GM23338 (cell line): ENCODE results near the gene GABBR1. TPM values are rescaled to one million over a fixed set of nuclear protein-coding genes. Genes with fewer than 3 reads are reported as not detected.

Experiments
- ATAC-seq: fragments of 200-7000 bp; cut with Tn5 transposase; 3 replicates; pipeline ENCODE4 v1.9.1; 2020
- DNase-seq: peaks from one replicate; pipeline ENCODE4 v3.0.0-alpha.2; 2015; ENCODE audit warnings: low spot score
- H2AFZ ChIP-seq: fragments of 200-600 bp; sonication (generic); 2 replicates; pipeline ENCODE4 v1.8.0; 2016; ENCODE audit warnings: antibody characterized with exemption, mild to moderate bottlenecking, moderate library complexity
- H3F3A ChIP-seq: fragments of 200-600 bp; sonication (generic); replicated peaks from 2 replicates; pipeline ENCODE4 v1.8.0; 2017; ENCODE audit warnings: antibody characterized with exemption, mixed run types, low read depth
- H3K27ac ChIP-seq: fragments of 200-600 bp; sonication (generic); 2 replicates; pipeline ENCODE4 v1.6.1; 2016; ENCODE audit warnings: low read depth
- H3K27me3 ChIP-seq: fragments of 200-600 bp; sonication (generic); 2 replicates; pipeline ENCODE4 v1.8.0; 2016; ENCODE audit warnings: mild to moderate bottlenecking, mixed run types, moderate library complexity; ENCODE audit not compliant: insufficient read depth
- H3K36me3 ChIP-seq: fragments of 200-600 bp; sonication (generic); 2 replicates; pipeline ENCODE4 v1.8.0; 2016; ENCODE audit warnings: mild to moderate bottlenecking; ENCODE audit not compliant: insufficient read depth
- H3K4me1 ChIP-seq: fragments of 200-600 bp; sonication (generic); 2 replicates; pipeline ENCODE4 v1.8.0; 2016; ENCODE audit warnings: mild to moderate bottlenecking, moderate library complexity; ENCODE audit not compliant: insufficient read depth
- H3K4me2 ChIP-seq: fragments of 200-600 bp; sonication (generic); 2 replicates; pipeline ENCODE4 v1.7.1; 2017; ENCODE audit warnings: mixed run types
- H3K4me3 ChIP-seq: fragments of 200-600 bp; sonication (generic); 2 replicates; pipeline ENCODE4 v1.6.1; 2016; ENCODE audit warnings: mixed run types
- H3K79me2 ChIP-seq: fragments of 200-600 bp; sonication (generic); replicated peaks from 2 replicates; pipeline ENCODE4 v1.8.0; 2017; ENCODE audit warnings: mild to moderate bottlenecking; ENCODE audit not compliant: insufficient read depth
- H3K9me2 ChIP-seq: fragments of 200-600 bp; sonication (generic); 2 replicates; pipeline ENCODE4 v1.8.0; 2017; ENCODE audit not compliant: insufficient read depth
- H4K20me1 ChIP-seq: fragments of 200-600 bp; sonication (generic); replicated peaks from 2 replicates; pipeline ENCODE4 v1.8.0; 2017; ENCODE audit warnings: mild to moderate bottlenecking; ENCODE audit not compliant: insufficient read depth
- H3K27ac Mint-ChIP-seq: 2 replicates; pipeline ENCODE4 v1.8.0; 2020; ENCODE audit warnings: inconsistent platforms, mild to moderate bottlenecking, moderate library complexity, mixed read lengths
- H3K27me3 Mint-ChIP-seq: 3 replicates; pipeline ENCODE4 v1.8.0; 2022; ENCODE audit warnings: low read depth, mild to moderate bottlenecking, moderate library complexity, mixed read lengths, inconsistent platforms; ENCODE audit not compliant: insufficient read depth, poor library complexity
- H3K36me3 Mint-ChIP-seq: 3 replicates; pipeline ENCODE4 v1.8.0; 2021; ENCODE audit warnings: low read depth, mild to moderate bottlenecking, inconsistent platforms, moderate library complexity, mixed read lengths
- H3K4me1 Mint-ChIP-seq: 3 replicates; pipeline ENCODE4 v1.8.0; 2020; ENCODE audit warnings: mild to moderate bottlenecking, inconsistent platforms, mixed read lengths
- H3K4me3 Mint-ChIP-seq: 3 replicates; pipeline ENCODE4 v1.8.0; 2021; ENCODE audit warnings: moderate library complexity, mild to moderate bottlenecking, inconsistent platforms, mixed read lengths
- H3K9me3 Mint-ChIP-seq: 3 replicates; pipeline ENCODE4 v1.8.0; 2020; ENCODE audit warnings: moderate library complexity, mild to moderate bottlenecking, inconsistent platforms, mixed read lengths
- CREB1 ChIP-seq: fragments of 250-450 bp; sonication (Bioruptor Pico); IDR thresholded peaks from 2 replicates; pipeline ENCODE4 v1.5.0; 2020; ENCODE audit warnings: low read depth, mild to moderate bottlenecking, moderate library complexity
- CTCF ChIP-seq, 2 experiments: fragments of 200-600 bp in 1 of 2; sonication (generic) in 1 of 2; conservative IDR thresholded peaks; 2 replicates each; pipeline versions ENCODE4 v1.5.1 to v1.6.1; 2016 to 2017; ENCODE audit warnings: antibody characterized with exemption in 2 of 2, low read depth in 2 of 2, mild to moderate bottlenecking in 2 of 2, moderate library complexity in 1 of 2
- ETS1 ChIP-seq: IDR thresholded peaks from 2 replicates; pipeline ENCODE4 v1.6.1; 2016; ENCODE audit warnings: antibody characterized with exemption
- EZH2 ChIP-seq: fragments of 200-600 bp; sonication (generic); IDR thresholded peaks from one replicate; pipeline ENCODE4 v1.8.0; 2017; ENCODE audit warnings: antibody characterized with exemption, mild to moderate bottlenecking, low read depth; ENCODE audit not compliant: unreplicated experiment
- EZH2phosphoT487 ChIP-seq: fragments of 200-600 bp; sonication (generic); IDR thresholded peaks from one replicate; pipeline ENCODE4 v1.8.1; 2018; ENCODE audit warnings: antibody characterized with exemption; ENCODE audit not compliant: unreplicated experiment
- JUNB ChIP-seq: IDR thresholded peaks from one replicate; pipeline ENCODE4 v1.6.1; 2016; ENCODE audit warnings: antibody characterized with exemption; ENCODE audit not compliant: unreplicated experiment
- NANOG ChIP-seq: IDR thresholded peaks from 2 replicates; pipeline ENCODE4 v1.6.1; 2016; ENCODE audit warnings: antibody characterized with exemption, borderline replicate concordance
- POLR2AphosphoS5 ChIP-seq: IDR thresholded peaks from 2 replicates; pipeline ENCODE4 v1.6.1; 2016; ENCODE audit warnings: antibody characterized with exemption, low read depth
- STAT1 ChIP-seq: IDR thresholded peaks from one replicate; pipeline ENCODE4 v1.6.1; 2016; ENCODE audit warnings: antibody characterized with exemption; ENCODE audit not compliant: unreplicated experiment
- ZNF114 ChIP-seq: fragments of 250-450 bp; sonication (Bioruptor Pico); IDR thresholded peaks from 2 replicates; pipeline ENCODE4 v1.5.0; 2020; ENCODE audit warnings: mild to moderate bottlenecking, moderate library complexity
- ZNF331 ChIP-seq: fragments of 250-450 bp; sonication (Bioruptor Pico); IDR thresholded peaks from 2 replicates; pipeline ENCODE4 v1.5.0; 2020; ENCODE audit warnings: low read depth, mild to moderate bottlenecking, moderate library complexity
- polyA plus RNA-seq: library from polyadenylated mRNA; unstranded; fragments of >200 nt; fragmentation: Nextera tagmentation; extraction: Ambion mirVana; gene quantifications from 2 replicates; pipeline ENCODE4 v1.2.1, GENCODE V29; 2016
- total RNA-seq: library from RNA; depleted of rRNA; stranded (reverse); fragments of >200 nt; shearing (Covaris generic); gene quantifications from 2 replicates; pipeline ENCODE4 v1.2.3, GENCODE V29; 2014
- TF ChIP-seq, protein P1 (sequence below): IDR thresholded peaks from one replicate; pipeline ENCODE4 v1.6.1; 2018; ENCODE audit warnings: antibody characterized with exemption; ENCODE audit not compliant: unreplicated experiment
- TF ChIP-seq, protein P2 (sequence below): fragments of 250-450 bp; sonication (Bioruptor Pico); IDR thresholded peaks from 2 replicates; pipeline ENCODE4 v1.5.0; 2020; ENCODE audit warnings: mild to moderate bottlenecking, moderate library complexity

The GABBR1 gene
- total and polyA plus RNA-seq, 2 experiments from 2014 or later = 42.8 to 78.9 TPM

GRCh38 chr6:29630315-29630714, 2.7 kb downstream of the GABBR1 start (continued):
- TF ChIP-seq ZNF331 (CRISPR knock-in tag) = no peak

- Histone ChIP-seq H3K4me2 (peak overlapping the region; percentile 91), H3K4me1 (peaks cover 57% of the 10 kb centered on the region), H3K9me2 (no peaks in the 10 kb centered on the region), H3K79me2 (peaks cover 69% of the 10 kb centered on the region), H3K36me3 (no peaks in the 10 kb centered on the region), H3K27me3 (no peaks in the 10 kb centered on the region), H2AFZ (no peak overlapping the region), H4K20me1 (peaks cover 24% of the 10 kb centered on the region), H3F3A (peaks cover 27% of the 10 kb centered on the region), H3K27ac (peak overlapping the region; percentile 78; the same call in 1 of the 2 replicates), H3K4me3 (peak overlapping the region; percentile 93)
- H3K4me1 Mint-ChIP-seq = peaks cover 68% of the 10 kb centered on the region
- DNase-seq = no peak
- H3K4me3 Mint-ChIP-seq = peak overlapping the region; percentile 86
- ATAC-seq = no peak
- no peak for TF ChIP-seq NANOG
- TF ChIP-seq CTCF (conservative IDR thresholded peaks at IDR 0.05; ENCODE audit: low read depth in 2 of 2) = no peak
- no peak for TF ChIP-seq EZH2phosphoT487
- TF ChIP-seq, protein P1, sequence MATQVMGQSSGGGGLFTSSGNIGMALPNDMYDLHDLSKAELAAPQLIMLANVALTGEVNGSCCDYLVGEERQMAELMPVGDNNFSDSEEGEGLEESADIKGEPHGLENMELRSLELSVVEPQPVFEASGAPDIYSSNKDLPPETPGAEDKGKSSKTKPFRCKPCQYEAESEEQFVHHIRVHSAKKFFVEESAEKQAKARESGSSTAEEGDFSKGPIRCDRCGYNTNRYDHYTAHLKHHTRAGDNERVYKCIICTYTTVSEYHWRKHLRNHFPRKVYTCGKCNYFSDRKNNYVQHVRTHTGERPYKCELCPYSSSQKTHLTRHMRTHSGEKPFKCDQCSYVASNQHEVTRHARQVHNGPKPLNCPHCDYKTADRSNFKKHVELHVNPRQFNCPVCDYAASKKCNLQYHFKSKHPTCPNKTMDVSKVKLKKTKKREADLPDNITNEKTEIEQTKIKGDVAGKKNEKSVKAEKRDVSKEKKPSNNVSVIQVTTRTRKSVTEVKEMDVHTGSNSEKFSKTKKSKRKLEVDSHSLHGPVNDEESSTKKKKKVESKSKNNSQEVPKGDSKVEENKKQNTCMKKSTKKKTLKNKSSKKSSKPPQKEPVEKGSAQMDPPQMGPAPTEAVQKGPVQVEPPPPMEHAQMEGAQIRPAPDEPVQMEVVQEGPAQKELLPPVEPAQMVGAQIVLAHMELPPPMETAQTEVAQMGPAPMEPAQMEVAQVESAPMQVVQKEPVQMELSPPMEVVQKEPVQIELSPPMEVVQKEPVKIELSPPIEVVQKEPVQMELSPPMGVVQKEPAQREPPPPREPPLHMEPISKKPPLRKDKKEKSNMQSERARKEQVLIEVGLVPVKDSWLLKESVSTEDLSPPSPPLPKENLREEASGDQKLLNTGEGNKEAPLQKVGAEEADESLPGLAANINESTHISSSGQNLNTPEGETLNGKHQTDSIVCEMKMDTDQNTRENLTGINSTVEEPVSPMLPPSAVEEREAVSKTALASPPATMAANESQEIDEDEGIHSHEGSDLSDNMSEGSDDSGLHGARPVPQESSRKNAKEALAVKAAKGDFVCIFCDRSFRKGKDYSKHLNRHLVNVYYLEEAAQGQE = no peak
- TF ChIP-seq, protein P2, sequence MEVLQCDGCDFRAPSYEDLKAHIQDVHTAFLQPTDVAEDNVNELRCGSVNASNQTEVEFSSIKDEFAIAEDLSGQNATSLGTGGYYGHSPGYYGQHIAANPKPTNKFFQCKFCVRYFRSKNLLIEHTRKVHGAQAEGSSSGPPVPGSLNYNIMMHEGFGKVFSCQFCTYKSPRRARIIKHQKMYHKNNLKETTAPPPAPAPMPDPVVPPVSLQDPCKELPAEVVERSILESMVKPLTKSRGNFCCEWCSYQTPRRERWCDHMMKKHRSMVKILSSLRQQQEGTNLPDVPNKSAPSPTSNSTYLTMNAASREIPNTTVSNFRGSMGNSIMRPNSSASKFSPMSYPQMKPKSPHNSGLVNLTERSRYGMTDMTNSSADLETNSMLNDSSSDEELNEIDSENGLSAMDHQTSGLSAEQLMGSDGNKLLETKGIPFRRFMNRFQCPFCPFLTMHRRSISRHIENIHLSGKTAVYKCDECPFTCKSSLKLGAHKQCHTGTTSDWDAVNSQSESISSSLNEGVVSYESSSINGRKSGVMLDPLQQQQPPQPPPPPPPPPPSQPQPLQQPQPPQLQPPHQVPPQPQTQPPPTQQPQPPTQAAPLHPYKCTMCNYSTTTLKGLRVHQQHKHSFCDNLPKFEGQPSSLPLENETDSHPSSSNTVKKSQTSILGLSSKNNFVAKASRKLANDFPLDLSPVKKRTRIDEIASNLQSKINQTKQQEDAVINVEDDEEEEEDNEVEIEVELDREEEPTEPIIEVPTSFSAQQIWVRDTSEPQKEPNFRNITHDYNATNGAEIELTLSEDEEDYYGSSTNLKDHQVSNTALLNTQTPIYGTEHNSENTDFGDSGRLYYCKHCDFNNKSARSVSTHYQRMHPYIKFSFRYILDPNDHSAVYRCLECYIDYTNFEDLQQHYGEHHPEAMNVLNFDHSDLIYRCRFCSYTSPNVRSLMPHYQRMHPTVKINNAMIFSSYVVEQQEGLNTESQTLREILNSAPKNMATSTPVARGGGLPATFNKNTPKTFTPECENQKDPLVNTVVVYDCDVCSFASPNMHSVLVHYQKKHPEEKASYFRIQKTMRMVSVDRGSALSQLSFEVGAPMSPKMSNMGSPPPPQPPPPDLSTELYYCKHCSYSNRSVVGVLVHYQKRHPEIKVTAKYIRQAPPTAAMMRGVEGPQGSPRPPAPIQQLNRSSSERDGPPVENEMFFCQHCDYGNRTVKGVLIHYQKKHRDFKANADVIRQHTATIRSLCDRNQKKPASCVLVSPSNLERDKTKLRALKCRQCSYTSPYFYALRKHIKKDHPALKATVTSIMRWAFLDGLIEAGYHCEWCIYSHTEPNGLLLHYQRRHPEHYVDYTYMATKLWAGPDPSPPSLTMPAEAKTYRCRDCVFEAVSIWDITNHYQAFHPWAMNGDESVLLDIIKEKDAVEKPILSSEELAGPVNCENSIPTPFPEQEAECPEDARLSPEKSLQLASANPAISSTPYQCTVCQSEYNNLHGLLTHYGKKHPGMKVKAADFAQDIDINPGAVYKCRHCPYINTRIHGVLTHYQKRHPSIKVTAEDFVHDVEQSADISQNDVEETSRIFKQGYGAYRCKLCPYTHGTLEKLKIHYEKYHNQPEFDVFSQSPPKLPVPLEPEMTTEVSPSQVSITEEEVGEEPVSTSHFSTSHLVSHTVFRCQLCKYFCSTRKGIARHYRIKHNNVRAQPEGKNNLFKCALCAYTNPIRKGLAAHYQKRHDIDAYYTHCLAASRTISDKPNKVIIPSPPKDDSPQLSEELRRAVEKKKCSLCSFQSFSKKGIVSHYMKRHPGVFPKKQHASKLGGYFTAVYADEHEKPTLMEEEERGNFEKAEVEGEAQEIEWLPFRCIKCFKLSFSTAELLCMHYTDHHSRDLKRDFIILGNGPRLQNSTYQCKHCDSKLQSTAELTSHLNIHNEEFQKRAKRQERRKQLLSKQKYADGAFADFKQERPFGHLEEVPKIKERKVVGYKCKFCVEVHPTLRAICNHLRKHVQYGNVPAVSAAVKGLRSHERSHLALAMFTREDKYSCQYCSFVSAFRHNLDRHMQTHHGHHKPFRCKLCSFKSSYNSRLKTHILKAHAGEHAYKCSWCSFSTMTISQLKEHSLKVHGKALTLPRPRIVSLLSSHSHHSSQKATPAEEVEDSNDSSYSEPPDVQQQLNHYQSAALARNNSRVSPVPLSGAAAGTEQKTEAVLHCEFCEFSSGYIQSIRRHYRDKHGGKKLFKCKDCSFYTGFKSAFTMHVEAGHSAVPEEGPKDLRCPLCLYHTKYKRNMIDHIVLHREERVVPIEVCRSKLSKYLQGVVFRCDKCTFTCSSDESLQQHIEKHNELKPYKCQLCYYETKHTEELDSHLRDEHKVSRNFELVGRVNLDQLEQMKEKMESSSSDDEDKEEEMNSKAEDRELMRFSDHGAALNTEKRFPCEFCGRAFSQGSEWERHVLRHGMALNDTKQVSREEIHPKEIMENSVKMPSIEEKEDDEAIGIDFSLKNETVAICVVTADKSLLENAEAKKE (CRISPR knock-in tag) = no peak
- no peak for TF ChIP-seq STAT1
- no peak for TF ChIP-seq POLR2AphosphoS5
- TF ChIP-seq ETS1 = no peak
- no peak for TF ChIP-seq EZH2
- TF ChIP-seq JUNB = no peak
- TF ChIP-seq CREB1 (CRISPR knock-in tag) = no peak
- TF ChIP-seq ZNF114 (CRISPR knock-in tag) = no peak
- TF ChIP-seq ZNF331 (CRISPR knock-in tag) = no peak
- no peaks in the 10 kb centered on the region for H3K9me3 Mint-ChIP-seq
- no peak overlapping the region for H3K27ac Mint-ChIP-seq
- peaks cover 20% of the 10 kb centered on the region for H3K36me3 Mint-ChIP-seq
- peaks cover 32% of the 10 kb centered on the region for H3K27me3 Mint-ChIP-seq
These were observed 3.4 kb downstream of the GABBR1 start for GRCh38 chr6:29629571-29629970.
